Stromal cell of bone marrow (primary cell): Measurements from ENCODE around the gene SECTM1.

Source experiments
- DNase-seq: peaks from one replicate; pipeline ENCODE4 v3.0.0-alpha.2; 2012; ENCODE audit warnings: low read depth

SECTM1 gene

DNA sequence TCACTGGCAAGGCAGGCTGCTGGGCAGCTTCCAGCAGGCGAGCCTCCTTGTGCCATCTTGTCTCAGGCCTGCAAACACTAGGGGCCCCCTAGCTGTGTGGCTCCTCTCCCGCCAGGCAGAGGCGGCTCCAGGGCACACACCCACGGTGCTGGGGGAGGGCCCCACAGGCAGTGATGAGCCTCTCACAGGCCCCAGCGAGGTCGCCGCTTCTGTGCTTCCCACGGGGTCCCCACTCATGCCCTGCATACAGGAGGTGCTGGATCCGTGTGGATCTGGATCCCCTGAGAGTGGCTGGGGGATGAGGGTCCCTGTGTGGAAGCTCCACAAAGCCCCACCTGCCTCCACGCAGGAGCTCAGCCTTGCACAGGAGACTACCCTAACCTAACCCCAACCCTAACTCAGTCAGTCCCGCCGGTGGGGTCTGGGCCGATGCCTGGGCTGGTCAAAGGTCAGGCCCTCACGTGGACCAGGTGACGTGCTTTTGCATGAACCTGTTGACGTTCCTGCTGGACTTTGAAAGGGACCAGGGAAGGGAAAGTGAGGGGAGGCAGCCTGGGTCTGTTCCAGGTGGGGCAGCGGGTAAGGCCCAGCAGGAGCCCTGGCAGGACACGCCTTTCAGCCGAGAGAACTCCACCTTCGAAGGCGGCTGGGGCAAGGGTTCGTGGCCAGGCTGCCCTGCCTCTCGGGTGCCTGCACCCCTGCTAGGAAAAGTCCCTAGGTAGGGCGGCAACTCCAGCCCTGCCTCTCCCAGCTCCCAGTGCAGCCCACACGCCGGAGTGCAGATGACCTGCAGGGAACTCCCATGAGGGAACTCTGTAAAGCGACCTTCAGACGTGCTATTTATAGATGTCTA, 5.2 kb downstream of the SECTM1 start:
- DNase-seq = no peak

DNA sequence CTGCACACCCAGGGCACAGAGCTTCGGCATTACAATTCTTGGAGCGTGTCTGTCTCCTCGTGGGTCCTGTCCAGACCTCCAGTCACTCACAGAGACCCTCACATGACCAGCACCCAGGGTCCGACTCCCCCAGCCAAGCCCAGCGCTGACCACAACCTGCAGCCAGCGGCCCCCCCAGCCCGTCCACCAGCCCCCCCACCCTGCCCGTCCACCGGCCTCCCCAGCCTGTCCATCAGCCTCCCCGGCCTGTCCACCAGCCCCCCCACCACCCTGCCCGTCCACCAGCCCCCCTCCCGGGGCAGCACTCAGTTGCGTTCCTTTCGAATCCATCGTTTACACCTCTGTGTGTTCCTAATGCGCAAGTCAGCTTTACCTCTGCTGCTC, 5.8 kb downstream of the SECTM1 start:
- no peak for DNase-seq

DNA sequence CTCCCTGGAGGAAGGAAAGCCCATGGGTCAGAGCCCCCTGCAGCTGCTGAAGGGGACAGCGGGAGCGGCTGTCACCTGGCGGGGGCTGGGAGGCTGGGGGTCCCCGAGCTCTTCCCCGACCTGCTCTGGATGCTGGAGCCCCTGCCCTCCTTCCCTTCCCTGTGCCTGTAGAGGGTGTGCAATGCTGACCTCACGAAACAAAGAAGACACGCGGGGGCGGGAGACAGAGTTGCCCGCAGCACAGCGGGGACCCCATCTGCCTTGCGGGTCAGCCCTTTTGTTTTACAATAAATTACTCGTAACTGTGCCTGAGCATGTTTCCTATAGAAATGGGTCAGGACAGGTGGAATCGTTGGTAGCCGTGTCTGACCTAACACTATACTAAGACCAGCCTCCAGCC, 6.3 kb downstream of the SECTM1 start:
- no peak for DNase-seq

DNA sequence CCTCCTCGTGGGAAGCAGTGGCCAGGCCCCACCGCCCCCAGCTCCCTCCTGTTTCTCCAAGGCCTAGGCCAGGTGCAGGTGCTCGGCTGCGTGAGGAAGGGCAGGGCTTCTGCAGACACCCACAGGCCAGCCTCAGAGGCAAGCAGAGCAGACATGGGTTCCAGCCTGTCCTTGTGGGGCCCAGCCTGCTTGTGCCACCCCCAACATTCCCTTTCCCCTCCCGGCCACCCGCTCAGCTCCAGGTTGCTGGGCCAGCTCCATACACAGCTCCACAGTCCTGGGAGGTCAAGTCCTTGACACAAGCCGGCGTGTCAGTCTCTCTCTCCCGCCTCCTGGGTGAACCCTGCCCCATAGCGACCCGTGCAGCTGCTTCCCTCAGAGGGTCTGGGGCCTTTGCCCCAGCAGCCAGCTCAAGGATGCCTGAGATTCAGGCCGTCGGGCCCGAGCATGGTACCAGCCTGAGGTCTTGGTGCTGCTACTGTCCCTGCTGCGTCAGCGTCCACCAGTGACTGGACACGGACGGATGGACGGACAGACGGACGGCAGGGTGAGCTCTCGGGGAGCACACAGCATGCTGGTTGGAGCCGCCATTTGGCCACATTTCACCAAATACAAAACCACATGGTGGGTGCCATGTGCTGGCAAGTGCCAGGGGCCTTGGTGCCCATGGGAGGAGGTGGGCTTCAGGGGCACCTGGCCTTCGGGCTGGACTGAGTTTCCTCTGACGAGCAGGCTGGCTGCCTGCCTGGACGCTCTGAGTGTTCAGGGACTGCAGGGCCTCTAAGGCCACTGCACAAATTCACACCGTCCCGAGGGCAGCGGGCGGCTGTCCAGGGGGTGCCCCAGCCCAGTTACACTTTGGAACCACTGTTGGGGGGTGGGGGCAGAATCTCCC, 8.0 kb downstream of the SECTM1 start:
- DNase-seq = no peak

DNA sequence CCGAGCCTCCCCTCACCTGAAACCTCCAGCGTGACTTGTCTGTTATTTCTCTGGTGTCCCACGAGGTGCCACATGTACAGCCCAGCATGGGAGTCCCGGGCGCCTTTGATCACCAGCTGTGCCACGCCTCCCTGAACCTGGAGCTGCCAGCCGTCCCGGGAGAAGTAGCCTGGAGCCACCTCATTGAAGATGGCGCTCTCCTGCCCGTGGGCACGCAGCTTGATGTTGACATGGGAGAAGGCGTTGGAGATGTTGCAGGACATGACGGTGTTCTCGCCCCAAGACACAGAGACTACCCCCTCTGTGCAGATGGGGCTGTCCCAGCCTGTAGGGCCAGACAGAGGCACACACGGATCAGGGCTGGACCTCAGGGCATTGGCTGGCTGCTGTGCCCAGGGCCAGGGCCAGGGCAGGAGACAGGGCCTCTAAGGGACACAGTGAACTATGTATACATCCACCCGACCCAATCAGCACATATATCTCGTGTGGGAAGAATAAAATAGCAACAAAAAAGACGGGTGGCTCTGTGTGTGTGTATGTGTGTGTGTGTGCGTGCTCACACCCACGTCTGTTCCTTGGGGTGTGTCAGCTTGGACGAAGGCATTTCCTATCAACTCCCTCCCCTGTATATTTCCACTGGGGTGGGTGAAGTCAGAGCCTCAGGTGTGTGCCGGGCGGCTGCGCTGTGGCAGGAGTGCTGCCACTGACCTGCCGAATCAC, 8.8 kb downstream of the SECTM1 start:
- no peak for DNase-seq

DNA sequence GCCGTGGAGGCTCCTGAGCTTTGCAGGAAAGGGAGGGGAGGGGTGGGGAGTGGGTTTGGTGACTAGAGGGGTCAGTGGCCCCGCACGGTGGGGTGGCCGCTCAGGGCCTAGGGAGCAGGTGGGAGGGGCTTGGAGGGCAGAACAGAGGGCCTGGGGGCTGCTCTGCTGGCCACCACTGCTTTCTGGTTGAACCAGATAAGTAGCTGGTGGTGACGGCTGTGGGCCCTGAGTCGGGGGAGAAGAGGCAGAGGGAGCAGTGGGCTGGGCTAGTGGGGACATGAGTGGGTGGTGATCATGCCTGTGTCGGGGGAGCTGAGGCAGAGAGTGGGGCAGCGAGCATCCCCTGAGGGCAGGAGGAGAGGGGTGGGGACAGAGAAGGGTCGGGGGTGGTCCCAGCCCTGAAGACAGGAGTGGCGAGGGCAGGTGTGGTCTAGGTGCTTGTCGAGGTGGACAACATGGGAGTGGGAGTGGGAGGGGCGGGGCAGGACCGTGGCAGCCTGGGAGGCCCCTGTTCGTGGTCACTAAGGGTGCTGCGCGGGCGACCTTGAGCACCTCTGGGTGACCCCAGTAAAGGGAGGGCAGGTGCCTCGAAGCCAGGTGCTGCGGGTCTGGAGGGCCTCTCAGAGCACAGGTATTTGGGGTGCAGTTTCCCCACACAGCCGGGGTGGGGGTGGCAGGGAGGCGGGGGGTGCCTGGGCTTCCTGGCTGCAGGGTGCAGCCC, 9.9 kb downstream of the SECTM1 start:
- DNase-seq = no peak

DNA sequence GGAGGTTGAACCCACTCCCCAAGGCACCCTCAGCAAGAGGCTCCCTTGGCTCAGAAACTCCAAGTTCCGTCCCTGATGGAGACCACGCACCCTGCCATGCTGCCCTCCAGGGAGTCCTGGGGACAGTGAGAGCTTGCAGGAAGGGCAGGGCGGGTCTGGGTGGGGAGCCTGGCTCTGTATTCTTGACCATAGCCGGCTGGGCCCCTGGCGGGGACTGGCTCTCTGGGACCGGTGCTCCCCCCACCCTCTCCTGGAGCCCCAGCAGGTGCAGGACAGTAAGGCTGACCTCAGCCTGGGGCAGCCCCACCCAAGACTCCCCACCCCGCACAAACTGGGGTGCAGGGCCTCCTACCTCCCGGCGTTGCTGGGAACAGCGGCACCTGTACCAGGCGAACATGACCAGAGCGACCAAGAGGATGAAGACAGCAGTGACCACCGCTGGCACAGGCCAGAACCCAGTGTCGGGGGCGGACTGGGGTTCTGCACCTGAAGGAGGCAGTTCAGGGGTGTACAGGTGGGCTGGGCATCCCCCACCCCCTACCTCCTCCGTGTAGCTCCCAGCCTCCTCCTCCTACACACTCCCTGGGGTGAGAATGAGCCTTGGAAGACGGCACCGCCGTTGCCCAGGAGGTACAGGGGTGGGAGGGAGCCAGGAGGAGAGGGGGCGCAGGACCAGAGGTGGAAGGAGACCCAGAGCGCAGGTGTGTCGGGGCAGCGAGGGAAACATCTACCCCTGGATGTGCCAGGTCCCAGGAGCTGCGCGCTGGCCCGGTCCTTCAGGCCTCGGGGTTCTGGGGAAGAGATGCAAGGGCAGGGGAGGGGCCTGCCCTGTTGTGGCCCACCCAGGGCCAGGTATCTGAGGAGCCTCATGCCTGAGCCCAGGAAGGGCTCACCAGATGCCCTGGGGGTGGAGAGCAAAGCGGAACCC, 10.8 kb downstream of the SECTM1 start:
- no peak for DNase-seq

DNA sequence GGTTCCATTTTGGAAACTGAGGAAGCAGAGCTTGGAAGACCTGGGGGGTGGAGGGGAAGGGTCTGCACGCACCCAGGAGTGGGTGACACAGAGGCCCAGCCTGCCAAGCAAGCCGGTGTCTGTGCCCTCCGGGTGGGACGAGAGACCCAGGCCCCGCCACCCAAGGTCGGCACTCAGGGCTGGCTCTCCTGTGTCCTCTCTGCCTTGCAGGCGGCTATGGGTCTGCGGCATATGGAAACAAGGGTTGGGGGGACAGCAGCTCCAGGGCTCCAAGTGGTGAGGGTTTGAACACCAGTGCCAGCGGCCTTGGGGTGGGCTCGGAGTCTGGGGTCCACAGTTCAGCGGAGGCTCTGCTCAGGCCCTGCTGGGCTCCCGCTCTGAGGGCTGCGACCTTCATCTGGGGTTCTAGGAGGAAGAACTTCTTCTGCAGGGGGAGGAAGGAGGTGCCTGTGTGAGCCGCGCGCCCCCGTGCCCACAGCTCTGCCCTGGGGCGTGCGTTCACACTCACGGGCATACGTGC, 11.6 kb downstream of the SECTM1 start:
- no peak for DNase-seq

DNA sequence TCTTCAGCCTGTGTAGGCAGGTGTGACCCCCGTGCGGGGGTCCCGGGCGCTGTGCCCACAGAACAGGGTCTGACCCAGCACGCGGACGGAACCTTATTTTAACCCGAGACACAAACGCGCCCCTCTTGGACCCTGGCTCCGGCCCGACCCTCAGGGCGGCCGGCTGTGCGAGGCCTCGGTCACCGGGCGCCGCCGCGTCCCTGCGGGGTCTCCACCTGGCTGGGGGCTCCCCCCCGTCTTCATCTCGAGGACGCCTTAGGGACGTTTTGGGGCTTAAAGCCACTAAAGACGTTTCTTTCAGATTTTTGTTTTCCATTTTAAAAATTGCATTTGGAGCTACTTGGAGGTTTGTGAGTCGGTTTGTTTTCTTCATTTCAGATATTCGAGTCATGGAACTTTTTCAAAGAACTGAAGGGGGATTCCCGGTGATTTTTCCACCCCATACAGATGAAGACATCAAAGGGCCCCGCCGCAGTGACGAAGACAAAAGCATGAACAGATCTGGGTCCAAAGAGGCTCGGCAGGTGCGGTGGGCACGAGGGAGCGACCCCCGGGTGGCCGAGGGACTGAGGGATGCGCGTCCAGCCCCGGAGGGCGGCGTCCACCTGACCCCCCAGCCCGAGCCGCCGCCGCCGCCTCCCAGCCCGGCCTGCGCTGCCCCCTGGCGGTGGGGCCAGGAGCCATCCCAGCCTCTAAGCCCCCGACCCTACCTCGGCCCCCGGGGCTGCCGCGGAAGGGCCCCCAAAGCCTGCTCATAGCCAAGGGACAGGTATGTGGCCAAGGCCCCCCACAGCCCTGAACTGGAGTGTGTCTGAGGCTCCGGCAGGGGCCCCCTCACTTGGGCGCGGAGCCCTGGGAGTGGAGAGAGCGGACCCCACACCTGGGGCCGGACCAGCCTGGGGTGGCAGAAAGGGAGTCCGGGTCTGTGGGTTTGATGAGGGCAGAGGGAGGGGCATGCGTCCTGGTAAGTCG, 12.3 kb downstream of the SECTM1 start:
- no peak for DNase-seq

DNA sequence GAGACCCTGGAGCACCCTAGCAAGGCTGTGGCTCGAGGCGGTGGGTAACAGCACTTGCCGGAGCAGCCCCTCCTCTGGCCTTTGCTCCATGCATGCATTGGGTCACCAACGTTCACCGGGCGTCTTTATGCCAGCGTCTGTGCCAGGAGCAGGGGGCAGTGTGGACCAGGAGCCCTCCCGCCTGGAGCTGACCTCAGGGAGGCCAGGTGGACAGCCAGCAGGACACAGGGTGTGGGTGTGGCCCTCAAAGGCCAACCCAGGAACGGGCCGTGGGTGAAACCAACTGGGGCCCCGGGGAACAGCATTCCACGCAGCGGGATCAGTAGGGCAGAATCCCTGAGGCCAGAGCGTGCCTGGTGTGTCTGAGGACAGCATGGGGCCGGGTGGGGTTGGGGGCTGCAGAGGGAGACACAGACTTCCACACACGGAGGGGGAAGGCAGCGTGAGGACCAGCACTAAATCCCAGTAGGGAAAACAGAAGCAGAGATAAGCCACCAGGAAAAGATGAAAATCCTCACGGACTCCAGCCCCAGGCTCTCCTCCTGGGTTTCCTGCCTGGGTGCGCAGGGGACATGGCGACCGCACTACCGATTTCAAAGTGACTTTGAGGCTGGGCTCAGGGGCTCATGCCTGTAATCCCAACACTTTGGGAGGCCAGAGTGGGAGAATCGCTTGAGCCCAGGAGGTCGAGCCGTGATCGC, 13.3 kb downstream of the SECTM1 start:
- no peak for DNase-seq

DNA sequence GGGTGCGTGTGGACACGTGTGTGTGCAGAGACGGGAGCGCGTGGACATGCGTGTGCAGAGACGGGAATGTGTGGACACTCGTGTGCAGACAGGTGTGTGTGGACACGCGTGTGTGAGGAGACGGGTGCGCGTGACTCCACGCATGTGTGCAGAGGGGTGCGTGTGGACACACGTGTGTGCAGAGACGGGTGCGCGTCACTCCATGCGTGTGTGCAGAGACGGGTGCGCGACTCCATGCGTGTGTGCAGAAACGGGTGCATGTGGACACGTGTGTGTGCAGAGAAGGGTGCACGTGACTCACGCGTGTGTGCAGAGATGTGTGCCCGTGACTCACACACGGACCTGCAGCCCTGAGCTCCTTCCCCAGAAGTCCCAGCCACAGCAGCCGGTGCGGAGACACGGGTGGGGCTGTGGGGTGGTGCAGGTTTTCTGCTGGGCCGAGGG, 13.9 kb downstream of the SECTM1 start:
- DNase-seq = no peak

DNA sequence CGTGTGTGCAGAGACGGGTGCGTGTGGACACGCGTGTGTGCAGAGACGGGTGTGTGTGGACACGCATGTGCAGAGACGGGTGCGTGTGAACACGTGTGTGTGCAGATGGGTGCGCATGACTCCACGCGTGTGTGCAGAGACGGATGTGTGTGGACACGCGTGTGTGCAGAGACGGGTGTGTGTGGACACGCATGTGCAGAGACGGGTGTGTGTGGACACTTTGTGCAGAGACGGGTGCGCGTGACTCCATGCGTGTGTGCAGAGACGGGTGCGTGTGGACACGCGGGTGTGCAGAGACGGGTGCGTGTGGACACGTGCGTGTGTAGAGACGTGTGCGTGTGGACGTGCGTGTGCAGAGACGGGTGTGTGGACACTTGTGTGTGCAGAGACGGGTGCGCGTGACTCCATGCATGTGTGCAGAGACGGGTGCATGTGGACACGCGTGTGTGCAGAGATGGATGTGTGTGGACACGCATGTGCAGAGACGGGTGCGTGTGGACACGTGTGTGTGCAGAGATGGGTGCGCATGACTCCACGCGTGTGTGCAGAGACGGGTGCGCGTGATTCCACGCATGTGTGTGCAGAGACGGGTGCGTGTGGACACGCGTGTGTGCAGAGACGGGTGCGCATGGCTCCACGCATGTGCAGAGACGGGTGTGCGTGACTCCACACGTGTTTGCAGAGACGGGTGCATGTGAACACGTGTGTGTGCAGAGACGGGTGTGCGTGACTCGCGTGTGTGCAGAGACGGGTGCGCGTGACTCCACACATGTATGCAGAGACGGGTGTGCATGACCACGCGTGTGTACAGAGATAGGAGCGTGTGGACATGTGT, 14.6 kb downstream of the SECTM1 start:
- DNase-seq = no peak

DNA sequence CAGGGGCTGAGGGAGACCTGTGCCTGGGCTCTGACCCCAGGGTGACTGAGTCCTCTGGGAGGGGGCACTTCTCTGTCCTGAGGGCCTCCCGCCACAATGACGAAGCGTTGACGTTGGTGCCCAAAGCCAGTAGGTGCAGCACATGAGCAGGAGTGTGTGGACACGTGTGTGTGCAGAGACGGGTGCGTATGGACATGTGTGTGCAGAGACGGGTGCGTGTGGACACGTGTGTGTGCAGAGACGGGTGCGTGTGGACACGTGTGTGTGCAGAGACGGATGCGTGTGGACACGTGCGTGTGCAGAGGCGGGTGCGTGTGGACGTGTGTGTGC, 15.4 kb downstream of the SECTM1 start:
- DNase-seq = no peak

DNA sequence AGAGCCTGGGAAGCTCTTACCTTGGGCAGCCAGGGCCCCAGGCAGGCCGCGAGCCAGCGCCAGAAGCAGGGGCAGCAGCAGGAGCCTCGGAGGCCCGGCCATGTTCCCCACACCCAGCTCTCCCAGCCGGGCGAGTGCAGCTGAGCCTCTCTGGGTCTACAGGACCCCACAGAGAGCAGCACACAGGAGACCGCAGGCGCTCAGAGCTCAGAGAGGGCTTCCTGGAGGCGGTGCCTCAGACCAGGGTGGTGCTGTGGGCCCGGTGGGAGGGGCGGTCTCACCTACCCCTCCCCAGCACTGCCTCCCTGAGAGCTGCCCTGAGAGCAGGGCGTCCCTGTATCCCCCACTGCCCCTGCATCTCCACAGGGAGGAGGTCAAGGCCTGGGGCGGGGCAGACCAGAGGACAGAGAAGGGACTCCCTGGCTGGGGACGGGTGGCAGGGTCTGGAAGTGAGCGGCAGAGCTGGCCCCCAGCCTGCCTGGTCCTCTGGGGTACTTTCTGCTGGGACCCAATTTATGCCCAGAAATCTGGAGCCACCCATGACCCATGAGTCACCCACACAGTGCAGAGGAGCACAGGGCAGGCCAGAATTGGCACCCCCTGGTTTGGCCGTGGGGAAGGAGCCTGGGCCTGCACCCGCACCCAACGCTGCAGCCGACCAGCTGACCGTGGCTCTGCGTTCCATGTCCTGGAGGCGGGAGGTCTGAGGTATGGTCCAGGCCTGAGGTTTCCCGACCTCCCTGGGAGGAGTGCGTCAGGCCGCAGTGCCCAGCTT, 16.0 kb downstream of the SECTM1 start, which contains the start of gene CD7:
Gene CD7, minus strand, starts transcription at position 215 of the 775 bp plus-strand sequence. Its CDS starts 113 bp downstream, at position 102.
- DNase-seq = no peak

DNA sequence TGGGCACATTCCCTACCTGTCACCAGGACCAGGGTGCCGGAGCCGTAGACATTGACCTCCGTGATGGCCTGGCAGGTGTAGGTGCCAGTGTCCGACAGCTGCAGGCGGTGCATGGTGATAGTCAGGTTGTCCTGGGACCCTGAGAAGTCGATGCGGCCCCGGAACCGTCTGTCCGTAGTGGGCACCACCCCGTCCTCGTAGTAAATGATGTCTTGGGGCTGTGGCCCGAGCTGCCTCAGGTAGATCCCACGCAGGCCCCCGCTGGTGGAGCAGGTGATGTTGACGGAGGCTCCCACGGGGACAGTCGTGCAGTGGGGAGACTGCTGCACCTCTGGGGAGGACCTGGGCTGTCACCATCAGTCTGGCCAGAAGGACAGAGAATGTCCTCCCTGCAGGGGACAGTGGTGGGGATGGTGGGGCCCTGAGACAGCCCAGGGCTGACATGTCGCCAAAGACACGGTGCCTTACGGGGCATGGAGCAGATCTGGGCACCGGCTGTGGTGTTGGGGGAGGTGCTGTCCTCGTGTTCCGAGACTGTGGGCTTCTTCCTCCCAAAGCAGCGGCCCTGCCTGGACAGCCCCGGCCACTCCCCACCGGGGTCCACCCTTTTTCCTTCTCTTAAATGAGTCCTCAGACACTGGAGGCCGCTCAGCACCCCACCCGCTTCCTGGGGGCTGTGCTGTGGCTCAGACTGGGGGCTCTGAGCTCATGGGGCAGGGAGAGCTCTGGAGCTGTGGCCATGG, 16.7 kb downstream of the SECTM1 start:
- DNase-seq = no peak

DNA sequence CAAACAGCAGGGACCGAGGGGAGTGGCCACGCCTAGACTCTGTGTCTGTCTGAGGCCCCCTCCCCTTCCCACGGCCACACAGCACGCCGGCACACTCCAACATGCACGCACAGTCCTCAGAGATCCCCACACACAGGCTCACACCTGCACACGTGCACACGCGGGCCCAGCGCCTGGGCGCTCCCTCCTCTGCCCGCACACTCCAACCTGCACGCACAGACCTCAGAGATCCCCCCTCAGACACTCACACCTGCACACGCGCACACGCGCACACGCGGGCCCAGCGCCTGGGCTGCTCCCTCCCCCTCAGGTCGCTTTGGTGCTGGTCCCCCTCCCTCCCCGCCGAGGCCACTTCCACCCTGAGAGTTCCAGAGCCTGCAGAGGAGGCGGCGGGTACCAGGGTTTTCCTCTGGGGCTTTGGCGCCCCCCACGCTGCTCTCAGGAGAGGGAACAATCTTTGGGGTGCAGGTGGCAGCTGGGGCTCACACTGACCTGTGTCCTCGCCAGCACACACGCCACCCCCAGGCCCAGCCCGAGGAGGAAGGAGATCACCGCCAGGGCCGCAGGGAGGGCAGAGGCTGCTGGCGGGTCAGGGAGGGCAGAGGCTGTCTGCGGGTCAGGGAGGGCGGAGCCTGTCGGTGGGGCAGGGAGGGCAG, 17.7 kb downstream of the SECTM1 start:
- DNase-seq = no peak
